ENCODE results near the gene AHR. TPM values are rescaled to one million over a fixed set of nuclear protein-coding genes. Genes with fewer than 3 reads are reported as not detected.

AHR gene
- total RNA-seq, 1 experiment from 2014 or later, result 6.1 TPM

DNA sequence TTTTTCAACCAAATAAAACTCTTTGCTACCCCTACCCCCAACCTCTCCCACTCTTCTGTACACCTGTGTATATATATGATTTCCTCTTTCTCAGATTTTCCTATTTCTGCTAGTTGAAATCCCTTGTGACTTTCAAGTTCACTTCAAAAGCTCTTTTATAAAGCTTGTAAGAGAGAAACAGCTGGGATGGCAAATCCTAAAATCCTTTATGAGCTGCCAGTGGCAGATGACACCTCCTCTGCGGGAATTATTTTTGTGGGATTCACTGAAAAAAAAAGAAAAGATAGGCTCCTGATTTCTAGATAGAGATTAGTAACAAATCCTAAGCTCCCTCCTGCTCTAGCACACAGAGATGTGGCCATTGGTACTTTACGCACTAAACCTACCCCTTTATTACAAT lies 92.9 kb downstream of the AHR start:
- no peak for DNase-seq
- H3K23ac ChIP-seq (ENCODE audit: insufficient read length, low read depth, low read length), result no peak overlapping the region
- no peaks in the 10 kb centered on the region for H3K79me2 ChIP-seq (ENCODE audit: insufficient read depth, low read length)
- H2BK120ac ChIP-seq (ENCODE audit: low read depth, low read length, poor library complexity, severe bottlenecking), result no peak overlapping the region
- peaks cover 9% of the 10 kb centered on the region for H3K9me3 ChIP-seq (ENCODE audit: control insufficient read depth, low read depth, low read length)
- peaks cover 38 to 43% of the 10 kb centered on the region in 2 experiments for H3K9me3 Mint-ChIP-seq
- no peaks in the 10 kb centered on the region for H3K27me3 ChIP-seq (ENCODE audit: insufficient read depth, low read length)
- no peak overlapping the region for H4K5ac ChIP-seq (ENCODE audit: insufficient read length, low read depth, low read length)
- H3K27me3 Mint-ChIP-seq (ENCODE audit: low read depth), result no peaks in the 10 kb centered on the region; the same call in 1 of the 2 replicates
- WGBS (ENCODE audit: extremely low coverage, insufficient read length, low lambda C conversion rate), result no CpG with 5 or more reads among the region's 2 CpGs
- TF ChIP-seq, protein P1, sequence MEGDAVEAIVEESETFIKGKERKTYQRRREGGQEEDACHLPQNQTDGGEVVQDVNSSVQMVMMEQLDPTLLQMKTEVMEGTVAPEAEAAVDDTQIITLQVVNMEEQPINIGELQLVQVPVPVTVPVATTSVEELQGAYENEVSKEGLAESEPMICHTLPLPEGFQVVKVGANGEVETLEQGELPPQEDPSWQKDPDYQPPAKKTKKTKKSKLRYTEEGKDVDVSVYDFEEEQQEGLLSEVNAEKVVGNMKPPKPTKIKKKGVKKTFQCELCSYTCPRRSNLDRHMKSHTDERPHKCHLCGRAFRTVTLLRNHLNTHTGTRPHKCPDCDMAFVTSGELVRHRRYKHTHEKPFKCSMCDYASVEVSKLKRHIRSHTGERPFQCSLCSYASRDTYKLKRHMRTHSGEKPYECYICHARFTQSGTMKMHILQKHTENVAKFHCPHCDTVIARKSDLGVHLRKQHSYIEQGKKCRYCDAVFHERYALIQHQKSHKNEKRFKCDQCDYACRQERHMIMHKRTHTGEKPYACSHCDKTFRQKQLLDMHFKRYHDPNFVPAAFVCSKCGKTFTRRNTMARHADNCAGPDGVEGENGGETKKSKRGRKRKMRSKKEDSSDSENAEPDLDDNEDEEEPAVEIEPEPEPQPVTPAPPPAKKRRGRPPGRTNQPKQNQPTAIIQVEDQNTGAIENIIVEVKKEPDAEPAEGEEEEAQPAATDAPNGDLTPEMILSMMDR (conservative IDR thresholded peaks at IDR 0.05), result no peak
- no peak overlapping the region for H3K18ac ChIP-seq (ENCODE audit: insufficient read length, low read depth, low read length)
- H3K9ac ChIP-seq (ENCODE audit: extremely low read depth, insufficient read length, low read length), result no peak overlapping the region
- no peak overlapping the region for H3K14ac ChIP-seq (ENCODE audit: insufficient read depth, low read length)
- H3K4me3 Mint-ChIP-seq, result no peak overlapping the region
- no peak overlapping the region for H2BK12ac ChIP-seq (ENCODE audit: insufficient read length, low read depth, low read length)
- H4K20me1 ChIP-seq (ENCODE audit: control insufficient read depth, insufficient read depth, insufficient read length), result no peaks in the 10 kb centered on the region
- no peaks in the 10 kb centered on the region for H3K23me2 ChIP-seq (ENCODE audit: insufficient read length, low read depth, low read length, poor library complexity, severe bottlenecking)
- no peak overlapping the region for H2BK20ac ChIP-seq (ENCODE audit: low read depth, low read length, poor library complexity, severe bottlenecking)
- no peaks in the 10 kb centered on the region for H3K79me1 ChIP-seq (ENCODE audit: insufficient read depth, low read depth, low read length, poor library complexity, severe bottlenecking)
- no peak overlapping the region for H2BK15ac ChIP-seq (ENCODE audit: low read depth, low read length)
- H3K56ac ChIP-seq (ENCODE audit: insufficient read length, low read depth, low read length), result no peak overlapping the region
- peaks cover 20 to 51% (median 33%) of the 10 kb centered on the region in 3 experiments for H3K36me3 Mint-ChIP-seq (ENCODE audit: insufficient read depth in 1 of 3, low read depth in 3 of 3)
- no peak overlapping the region for H3K27ac Mint-ChIP-seq
- H3T11ph ChIP-seq (ENCODE audit: low read length), result no peak overlapping the region
- H3K4me1 Mint-ChIP-seq, result peaks cover 13 to 26% of the 10 kb centered on the region in 2 experiments
- H3K4ac ChIP-seq (ENCODE audit: low read depth, low read length), result no peak overlapping the region
- H2AFZ ChIP-seq (ENCODE audit: low read length), result no peak overlapping the region
- no peak overlapping the region for H3K4me2 ChIP-seq (ENCODE audit: insufficient read depth, insufficient read length, low read length)
- H2AK5ac ChIP-seq (ENCODE audit: insufficient read length, low read length), result no peak overlapping the region
- no peaks in the 10 kb centered on the region for H3K4me1 ChIP-seq (ENCODE audit: insufficient read depth, low read length)
- H2BK5ac ChIP-seq (ENCODE audit: insufficient read length, low read length), result no peak overlapping the region
- H4K8ac ChIP-seq (replicated peaks; ENCODE audit: insufficient read length, low read depth, low read length), result no peak overlapping the region
- no peak overlapping the region for H4K91ac ChIP-seq (ENCODE audit: insufficient read length, low read depth, low read length)
- no peak overlapping the region for H3K27ac ChIP-seq (ENCODE audit: insufficient read length, low read depth, low read length)

Measured in H9 (cell line).